GM11168 (cell line): ENCODE results near the gene PRRC1.

Source experiments
- in situ Hi-C: fragments of 300-500 bp; cut with MboI; formaldehyde crosslinking; loops from one replicate; pipeline ENCODE4 v1.12.0; 2022; ENCODE audit warnings: low sequenced_read_pairs; ENCODE audit not compliant: unreplicated experiment

Gene PRRC1

GRCh38 chr5:127517480-127518318 is at the start of gene PRRC1:
TSS of gene PRRC1 (plus strand) at chr5:127517640. CDS start at chr5:127523480, 5,840 bp downstream.
- in situ Hi-C loops, result no loop called here

- in situ Hi-C loops, result no loop called here
Measured at GRCh38 chr5:127471211-127471610, 46.2 kb upstream of the PRRC1 start.

DNA sequence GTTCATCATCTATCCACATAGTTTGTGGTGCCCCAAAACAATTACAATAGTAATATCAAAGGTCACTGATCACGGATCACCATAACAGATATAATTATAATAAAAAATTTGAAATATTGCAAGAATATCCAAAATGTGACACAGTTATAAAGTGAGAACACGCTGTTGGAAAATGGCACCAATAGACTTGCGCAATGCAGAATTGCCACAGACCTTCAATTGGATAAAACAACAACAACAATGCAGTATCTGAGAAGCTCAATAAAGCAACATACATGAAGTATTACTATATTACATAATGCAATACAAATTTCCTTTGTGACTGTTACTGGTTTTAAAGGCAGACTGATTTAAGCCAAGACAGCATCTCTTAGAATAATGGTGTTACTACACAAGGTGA is 44.7 kb upstream of the PRRC1 start:
- in situ Hi-C loops, result no loop called here

DNA sequence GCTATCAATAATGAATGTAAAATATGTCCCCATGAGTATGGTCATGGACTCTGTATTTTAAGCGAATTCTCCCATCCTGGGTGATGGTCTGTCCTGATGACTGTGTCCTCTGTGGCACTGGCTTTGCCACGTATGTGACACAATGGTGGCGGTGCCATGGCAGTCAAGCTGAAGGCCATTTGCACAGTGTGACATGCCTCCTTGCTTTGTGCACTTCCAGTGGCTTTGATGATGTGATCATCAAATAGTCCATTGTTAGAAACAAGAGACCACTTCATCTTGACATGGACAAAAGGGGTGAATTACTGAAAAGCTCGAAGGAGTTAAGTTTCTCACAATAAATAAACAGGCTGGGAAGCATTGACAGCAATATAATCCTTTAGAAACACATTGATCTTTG is 31.0 kb upstream of the PRRC1 start:
- in situ Hi-C loops, result no loop called here

DNA sequence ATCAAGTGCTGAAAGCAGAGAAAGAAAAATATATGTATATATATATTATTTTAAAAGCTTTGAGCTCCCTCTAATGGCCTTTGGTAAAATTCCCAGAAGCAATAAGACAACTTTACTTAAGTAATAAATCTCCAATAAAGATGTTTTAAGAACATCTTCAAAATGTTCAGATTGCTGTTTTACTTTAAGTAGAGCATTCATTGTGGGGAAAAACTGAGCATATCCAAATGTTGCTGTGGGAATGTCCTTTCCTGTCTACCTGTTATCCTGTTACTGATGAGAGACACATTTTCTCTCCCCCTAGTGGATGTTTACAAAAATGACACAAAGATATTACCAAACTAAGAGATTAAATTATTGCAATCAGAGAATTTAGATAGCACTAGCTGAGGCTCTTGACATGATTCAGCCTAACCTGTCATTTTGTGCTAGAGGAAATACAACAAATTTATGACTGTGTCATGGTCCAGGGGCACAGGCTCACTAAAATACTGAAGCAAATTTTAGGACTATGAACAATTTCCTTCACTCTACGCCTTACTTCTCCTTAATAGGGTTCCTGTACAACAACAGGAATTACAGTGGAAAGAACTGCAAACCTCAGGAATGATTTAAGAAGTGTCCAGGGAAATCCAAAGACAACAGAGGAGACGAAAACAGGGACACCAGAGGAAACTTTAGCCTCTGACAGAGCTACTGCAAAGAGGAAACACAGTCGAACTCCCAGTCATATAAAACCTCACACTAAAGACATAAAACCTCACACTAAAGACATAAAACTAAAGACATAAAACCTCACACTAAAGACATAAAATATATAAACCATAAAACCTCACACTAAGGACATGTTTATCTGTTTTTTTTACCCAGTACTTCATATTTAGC is 24.3 kb upstream of the PRRC1 start:
- in situ Hi-C loops, result no loop called here

DNA sequence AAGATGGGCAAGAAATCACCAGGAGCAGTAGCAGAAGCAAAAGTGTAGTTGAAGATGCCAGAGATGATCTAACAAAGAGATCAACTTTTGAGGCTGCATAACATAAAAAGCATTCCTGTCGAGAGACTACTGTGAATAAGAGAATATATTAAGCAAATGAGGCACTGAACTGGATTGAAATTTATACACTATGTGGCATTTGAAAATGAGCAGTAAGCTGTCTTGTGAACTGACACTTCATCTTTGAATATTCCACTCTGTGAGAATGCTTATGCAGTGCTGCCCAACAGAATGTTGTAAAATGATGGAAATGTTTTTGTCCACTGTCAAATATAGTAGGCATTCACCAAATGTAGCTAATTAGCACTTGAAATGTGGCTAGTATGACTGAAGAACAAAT is 18.9 kb upstream of the PRRC1 start:
- in situ Hi-C loops, result no loop called here

DNA sequence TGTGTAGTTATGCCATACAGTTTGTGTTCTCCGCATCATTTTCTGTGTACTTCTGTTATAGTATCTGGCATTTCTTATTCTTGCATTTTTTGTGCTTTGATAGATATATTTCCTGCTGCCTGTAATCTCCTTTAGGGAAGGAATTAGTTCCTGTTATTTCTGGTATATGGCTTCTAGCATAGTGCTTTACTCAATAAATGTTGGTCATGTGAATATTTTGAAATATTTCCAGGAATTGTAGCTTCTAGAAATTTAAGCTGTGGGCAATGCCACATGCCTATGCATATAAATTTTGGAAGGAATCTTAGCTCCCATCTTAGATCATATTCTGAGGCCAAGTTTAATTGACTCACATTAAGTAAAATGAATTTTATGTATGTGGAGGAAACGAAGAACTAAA is 11.5 kb upstream of the PRRC1 start:
- in situ Hi-C loops, result no loop called here

- in situ Hi-C loops, result no loop called here
Measured at GRCh38 chr5:127506616-127507015, 10.8 kb upstream of the PRRC1 start.

GRCh38 chr5:127508644-127509373 is 8.6 kb upstream of the PRRC1 start:
- in situ Hi-C loops, result no loop called here

DNA sequence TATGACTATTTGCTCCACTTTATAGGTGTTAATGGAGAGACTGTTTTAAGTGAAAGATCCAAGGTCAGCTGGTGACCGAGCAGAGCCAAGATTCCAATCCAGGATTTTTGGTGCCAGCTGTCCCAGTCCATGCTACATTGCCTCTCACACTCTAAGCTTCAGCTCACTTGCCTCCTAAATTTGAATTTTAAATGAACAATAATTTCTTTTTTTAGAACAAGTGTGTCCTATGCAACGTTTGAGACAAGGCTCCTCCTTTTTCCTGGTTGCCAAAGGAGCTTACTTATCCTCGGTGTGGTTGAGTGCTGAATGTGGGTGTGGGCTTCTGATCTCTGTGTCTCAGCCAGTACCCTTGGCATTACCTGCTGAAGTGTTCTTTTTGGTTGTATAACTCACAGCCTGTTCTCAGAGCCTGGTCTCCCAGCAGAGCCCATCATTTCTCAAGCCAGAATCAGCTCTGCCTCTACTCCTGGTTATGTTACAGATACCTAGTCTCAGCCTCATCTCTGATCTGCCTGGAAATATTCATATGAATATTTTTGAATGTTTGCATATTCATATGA is 4.0 kb upstream of the PRRC1 start:
- in situ Hi-C loops, result no loop called here

- in situ Hi-C loops, result no loop called here
Measured at GRCh38 chr5:127514816-127515215, 2.6 kb upstream of the PRRC1 start.

DNA sequence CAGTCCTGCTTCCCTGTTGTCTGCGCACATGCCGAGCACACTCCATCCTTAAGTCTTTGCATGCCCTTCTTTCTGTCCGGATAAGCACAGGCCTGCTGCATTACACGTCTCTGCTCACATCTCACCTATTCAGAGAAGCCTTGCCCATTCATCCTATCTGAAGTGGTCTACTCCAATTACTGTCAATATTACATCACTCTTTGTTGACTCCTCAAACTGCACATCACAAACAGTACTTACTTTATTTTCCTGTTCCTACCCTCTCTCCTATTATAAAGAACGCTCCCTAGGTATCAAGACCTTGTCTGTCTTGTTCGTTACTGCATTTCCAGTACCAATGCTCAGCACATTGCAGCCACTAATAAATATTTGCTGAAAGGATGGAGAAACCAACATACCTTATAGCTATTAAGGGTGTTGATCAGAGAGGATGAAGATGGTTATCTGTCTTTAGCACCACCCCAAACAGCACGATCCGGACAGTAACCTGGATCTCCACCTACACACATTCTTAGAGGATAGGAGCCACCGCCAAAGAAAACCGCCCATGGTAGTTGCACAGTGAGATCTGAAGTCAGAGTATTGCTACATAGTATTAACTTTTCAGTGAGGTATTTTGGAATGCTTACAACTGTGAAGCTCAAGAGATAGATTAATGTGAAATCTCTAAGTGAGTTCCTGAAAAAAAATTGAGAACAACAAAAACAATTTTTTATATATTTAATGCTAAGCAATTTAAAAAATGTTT is 1.6 kb upstream of the PRRC1 start:
- in situ Hi-C loops, result no loop called here

- in situ Hi-C loops, result no loop called here
Measured at GRCh38 chr5:127517110-127517479, 345 bp upstream of the PRRC1 start.

DNA sequence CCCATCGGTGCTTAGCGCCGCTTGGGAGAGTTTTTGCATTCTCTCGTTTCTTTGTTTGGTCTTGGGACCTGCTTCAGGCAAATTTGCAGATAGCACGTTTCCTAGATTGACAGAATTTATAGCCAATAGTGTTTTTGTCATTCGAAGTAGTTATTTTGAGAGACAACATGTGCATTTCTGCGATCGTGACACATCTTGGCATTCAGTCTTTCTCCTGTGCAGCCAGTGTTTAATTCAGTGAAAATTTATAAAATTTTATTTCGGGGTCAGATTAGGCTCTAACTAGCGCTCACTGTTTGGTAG is 830 bp downstream of the PRRC1 start:
- in situ Hi-C loops, result no loop called here

DNA sequence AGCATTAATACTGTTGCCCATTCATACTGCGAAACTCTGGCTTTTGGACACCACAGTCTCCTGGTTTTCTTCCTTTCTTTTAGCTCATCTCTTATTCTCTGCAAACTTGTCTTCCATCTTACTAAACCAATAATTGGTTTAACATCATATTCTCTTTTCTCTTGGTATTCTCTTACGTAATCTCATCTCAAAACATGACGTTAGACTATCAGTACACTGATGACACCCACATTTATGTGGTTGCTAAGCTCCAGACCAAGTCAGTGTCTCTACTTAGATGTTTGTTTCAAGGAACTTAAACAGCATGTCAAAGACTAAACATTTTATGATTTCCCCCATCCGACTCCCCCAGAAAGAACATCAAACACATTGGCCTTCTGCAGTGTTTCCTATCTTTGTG is 2.1 kb downstream of the PRRC1 start:
- in situ Hi-C loops, result no loop called here

GRCh38 chr5:127521138-127521770 is 3.8 kb downstream of the PRRC1 start:
- in situ Hi-C loops, result no loop called here

GRCh38 chr5:127525181-127525580 is 7.7 kb downstream of the PRRC1 start:
- in situ Hi-C loops, result no loop called here

DNA sequence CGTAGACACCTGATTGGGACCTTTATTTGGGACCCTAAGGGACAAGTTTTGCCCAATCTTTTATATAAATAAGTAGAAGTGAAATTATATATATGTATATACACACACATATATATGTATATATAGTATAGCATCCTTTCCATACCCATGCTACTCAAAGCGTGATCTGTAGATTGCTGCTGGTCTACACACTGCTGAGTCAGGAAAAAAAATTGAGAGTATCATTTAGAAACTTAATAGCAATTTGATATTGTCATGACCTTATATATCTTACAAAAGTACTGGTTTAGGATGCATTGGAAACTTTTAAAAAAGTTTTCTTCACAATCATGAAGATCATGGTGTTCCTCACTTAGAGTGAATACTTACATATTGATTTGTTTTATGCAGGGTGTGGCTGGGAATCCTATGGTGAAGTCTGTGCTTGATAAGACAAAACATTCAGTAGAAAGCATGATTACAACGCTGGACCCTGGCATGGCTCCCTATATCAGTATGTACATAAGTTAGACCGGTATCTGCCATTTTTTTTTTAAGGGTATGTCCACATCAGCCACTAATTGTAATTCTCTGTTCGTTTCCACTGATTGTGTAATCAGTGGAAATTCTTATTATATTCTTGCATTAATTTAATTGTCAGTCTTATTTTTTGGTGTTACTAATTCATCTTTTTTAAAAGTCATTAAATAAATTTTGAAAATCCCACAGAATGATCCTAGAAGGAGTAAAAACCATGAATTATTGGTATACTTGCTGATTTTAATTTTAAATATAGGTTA is 12.7 kb downstream of the PRRC1 start:
- in situ Hi-C loops, result no loop called here

- in situ Hi-C loops, result no loop called here
Measured at GRCh38 chr5:127536687-127537086, 19.2 kb downstream of the PRRC1 start.
